GM19328 (cell line): ENCODE data around the gene FAM78A.
"Not testable (repeated sequence)": the region's sequence is repeated elsewhere in the genome, so short reads cannot be mapped to it uniquely, and the experiment has no call there.

Experiments used
- ATAC-seq: cut with Tn5 transposase; IDR thresholded peaks from one replicate; pipeline ENCODE4 v1.9.1; 2021; ENCODE audit warnings: mild to moderate bottlenecking, moderate library complexity; ENCODE audit not compliant: unreplicated experiment

Gene FAM78A

DNA sequence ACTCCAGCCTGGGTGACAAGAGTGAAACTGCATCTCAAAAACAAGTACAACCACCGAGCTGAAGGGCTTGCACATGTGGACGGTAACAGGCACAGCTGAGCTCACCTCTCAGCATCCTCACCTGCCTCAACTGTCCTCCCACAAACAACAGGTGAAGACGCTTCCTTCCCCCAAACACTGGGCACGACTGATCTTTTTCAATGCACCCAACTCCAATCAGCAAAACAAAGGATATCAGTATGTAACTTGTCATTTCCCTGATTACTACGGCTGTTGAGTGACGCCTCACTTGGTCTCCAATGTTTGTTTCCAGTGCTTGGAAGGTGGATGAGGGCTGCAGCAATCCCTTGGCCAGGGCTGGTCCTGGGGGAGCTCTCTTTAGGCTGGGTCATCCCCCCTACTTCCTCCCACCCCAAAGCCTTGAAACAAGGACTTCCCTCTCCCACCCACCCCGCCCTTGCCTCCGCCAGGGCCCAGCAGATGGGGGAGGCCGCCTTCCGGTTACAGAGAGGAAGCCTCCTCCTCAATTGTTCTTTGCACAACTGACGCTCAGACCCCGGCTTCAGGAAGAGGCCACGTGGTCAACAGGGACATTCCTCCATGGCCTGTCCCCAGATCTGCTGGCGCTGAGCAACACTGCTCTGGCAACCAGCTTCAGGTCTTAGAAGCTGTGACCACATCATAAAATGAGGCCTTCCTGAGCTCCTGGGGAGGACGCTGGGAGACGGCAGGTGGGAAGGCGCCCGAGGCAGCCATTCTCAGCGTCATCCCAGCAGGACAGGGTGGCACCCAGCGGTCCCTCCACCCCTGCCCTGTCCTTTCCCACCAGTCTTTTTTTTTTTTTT, 5.9 kb downstream of the FAM78A start:
- ATAC-seq: no peak

DNA sequence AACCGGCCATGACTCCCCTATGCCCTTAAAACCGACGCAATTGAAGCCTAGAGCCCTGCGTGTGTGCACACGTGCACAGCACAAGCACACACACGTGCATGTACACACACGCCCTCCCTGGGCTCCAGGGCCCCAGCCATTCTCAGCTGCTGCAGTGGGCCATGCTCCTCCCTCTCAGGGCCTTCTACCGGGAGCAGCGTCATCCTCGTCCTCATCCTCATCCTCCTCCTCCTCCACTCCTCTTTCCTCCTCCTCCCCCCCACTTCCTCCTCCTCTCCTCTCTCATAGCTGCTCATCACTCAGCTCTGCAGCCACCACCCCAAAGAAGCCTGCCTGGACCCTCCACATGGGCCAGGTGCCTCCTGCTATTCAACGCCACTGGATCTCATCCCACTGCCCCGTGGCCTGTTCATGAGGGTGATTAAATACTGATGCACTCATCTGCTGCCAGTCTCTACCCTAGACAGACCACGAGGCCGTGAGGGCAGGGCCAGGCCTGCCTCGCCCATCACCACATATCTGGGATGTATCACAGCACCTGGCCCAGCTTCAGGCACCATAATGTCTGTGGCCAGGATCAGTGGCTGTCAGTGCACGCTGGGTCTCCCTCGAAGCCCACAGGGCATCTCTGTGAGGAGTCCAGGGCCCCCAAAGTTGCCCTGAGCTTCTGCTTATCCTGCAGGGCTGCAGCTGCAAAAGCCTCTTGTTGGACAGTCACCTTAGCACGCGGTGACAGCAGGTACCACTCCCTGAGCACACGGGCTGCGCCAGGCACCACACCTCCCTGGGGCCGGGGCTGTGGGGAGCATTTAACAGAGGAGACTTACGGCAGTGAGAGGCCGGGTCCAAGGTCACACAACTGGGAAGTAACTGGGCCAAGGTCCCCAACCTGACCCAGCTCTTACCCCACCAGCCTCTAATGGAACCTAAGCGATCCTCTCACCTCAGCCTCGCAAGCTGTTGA, 9.8 kb downstream of the FAM78A start:
- no peak for ATAC-seq

- no peak for ATAC-seq
Measured at GRCh38 chr9:131264231-131264630, 12.1 kb downstream of the FAM78A start.

- ATAC-seq: no peak
Measured at GRCh38 chr9:131263701-131264100, 12.6 kb downstream of the FAM78A start.

- ATAC-seq: not testable (repeated sequence)
Measured at GRCh38 chr9:131263033-131263343, 13.3 kb downstream of the FAM78A start.

DNA sequence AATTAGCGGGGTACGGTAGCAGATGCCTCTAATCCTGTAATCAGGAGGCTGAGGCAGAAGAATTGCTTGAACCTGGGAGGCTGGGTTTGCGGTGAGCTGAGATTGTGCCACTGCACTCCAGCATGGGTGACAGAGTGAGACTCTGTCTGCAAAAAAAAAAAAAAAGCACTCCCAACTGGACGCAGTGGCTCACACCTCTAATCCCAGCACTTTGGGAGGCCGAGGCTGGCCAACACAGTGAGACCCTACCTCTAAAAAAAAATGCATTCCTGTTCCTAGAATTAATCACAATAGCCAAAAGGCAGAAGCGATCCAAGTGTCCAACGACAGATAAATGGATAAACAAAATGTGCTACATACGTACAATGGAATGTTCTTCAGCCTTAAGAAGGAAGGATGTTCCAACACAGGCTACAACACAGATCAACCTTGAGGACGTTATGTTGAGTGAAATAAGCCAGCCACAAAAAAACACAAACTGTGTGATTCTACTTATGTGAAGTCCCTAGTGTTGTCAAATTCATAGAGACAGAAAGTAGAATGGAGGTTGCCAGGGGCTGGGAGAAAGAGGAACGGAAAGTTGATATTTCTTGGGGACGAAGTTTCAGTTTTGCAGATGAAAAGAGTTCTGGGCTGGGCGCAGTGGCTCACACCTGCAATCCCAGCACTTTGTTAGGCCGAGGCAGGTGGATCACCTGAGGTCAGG, 13.8 kb downstream of the FAM78A start:
- peak; percentile 53 for ATAC-seq

DNA sequence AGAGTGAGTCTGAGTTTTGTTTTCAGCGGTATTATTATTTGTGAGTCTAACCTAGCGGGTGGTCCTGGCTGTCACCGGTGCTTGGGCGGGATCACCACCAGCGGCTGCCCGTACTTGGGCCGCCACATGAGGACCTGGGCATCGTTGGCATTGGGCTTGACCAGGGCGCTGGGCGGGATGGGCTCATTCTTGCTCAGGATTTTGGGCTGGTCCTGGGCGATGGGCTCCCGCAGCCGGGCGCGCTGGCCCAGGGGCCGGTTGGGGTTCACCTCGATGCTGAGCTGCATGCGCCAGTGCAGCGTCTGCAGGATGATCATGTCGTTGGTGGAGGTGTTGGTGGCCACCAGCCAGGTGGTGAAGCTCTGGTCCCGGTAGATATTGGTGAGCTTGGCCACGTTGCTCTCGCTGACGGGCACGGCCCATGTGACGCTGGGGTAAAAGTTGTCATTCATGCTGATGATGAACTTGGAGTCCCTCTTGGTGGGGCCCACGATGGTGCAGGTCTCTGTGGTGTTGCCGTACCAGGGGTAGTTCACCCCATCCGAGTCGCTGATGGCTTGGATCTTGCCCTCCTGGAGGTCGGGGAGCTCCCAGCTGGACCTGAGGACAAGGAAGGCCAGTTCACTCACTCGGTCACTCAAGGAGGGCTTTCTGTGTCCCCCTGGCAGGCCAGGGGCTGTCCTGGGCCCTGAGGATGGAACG, 15.4 kb downstream of the FAM78A start:
- no peak for ATAC-seq

DNA sequence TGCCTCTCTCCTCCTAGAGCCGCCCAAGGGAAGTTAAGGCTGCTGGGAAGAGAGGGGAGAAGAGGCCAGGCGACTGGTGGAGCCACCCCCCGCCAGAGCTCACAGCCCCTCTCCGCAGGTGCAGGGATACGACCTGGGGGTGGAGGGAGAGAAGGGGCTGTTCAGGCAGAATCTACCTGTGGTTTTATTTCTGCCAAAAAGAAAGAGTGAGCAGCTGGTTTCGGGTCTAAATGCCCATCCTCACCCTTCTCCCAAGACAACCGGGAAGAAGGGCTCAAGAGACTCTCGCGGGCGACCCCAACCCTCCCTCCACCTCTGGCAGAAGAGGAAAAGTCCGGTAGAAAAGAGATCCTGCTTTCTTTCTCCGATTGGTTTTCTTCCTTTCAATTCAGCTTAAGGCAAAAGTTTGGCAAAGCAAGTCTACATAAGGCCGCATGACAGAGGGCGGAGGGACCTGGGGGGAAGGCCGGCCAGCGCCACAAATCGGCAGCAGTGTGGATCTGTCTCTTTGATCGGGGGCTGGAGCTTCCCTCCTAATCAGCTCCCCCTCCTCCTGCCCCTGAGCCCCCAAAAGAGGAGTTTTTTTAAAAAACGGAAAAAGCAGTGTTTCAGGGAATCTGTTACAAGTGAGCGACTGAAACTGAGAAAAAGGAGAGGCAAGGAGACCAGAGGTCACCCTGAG, 16.3 kb downstream of the FAM78A start:
- ATAC-seq: no peak

DNA sequence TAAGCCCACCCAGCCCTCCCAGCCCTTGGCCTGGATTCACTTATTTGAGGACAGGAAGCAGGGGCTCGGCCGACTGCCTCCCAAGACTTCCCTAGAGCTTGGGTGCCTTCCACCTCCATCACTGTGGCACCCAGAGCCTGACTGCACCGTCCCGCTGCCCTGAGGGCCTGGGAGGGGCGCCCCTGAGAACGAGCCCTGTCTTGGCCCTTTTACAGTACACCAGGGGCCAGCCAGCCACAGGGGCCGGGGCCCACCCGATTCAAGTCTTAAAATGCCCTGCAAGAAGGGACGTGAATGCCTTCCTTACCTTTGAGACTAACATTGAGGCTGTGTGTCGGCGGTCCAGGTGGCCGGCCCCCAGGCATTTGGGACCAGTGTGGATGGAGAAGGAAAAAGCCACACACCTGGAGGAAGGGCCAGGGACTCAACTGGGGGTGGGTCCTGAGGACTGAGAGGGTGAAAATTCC, 16.8 kb downstream of the FAM78A start:
- ATAC-seq: no peak

- ATAC-seq: no peak
Measured at GRCh38 chr9:131258698-131259431, 17.4 kb downstream of the FAM78A start.

GRCh38 chr9:131258186-131258585, 18.1 kb downstream of the FAM78A start:
- ATAC-seq: no peak

- ATAC-seq: no peak
Measured at GRCh38 chr9:131257266-131258025, 18.9 kb downstream of the FAM78A start.

DNA sequence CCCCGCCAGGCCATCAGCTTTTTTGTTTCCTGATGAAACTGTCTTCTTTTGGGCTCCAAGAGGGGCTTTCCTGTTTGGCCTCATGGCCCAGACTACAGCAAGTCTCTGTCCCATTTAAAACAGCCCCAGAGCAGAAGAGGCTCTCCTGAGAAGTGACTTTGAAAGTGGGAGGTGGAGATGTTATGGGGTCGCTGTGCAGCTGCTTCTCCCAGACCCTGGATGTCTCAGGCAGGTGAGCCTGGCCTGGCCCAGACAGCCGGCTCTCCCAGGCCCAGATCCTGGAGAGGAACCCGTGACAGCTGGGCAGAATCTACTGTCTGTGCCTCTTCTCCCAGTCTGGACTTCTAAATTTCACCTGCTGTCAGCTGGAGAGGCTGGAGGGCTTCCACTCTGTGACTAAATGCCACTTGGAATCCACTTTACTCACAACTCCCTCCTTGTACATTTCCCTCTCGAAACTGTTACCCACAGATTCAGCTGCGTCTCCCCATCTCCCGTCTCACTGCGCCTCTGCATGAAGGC, 20.6 kb downstream of the FAM78A start:
- ATAC-seq: no peak

- no peak for ATAC-seq
Measured at GRCh38 chr9:131254626-131255025, 21.7 kb downstream of the FAM78A start.

GRCh38 chr9:131253891-131254491, 22.3 kb downstream of the FAM78A start:
- no peak for ATAC-seq

- no peak for ATAC-seq
Measured at GRCh38 chr9:131252120-131252519, 24.2 kb downstream of the FAM78A start.

GRCh38 chr9:131246618-131247017, 29.7 kb downstream of the FAM78A start:
- ATAC-seq: no peak

DNA sequence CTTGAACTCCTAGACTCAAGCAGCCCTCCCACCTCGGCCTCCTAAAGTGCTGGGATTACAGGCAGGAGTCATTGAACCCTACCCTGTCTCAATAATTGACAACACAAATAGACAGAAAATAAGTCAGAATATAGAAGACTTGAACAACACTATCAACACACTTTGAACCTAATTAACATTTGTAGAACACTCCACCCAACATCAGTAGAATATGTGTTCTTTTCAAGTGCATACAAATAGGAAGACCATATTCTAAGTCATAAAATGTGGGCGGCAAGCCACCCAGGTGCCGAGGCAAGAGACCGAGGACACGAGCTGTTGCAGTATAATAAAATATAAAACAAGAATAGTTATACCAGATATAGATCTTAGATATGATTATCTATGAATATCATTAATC, 32.0 kb downstream of the FAM78A start:
- not testable (repeated sequence) for ATAC-seq
